NK-92 (cell line): Measurements from ENCODE around the gene ZC3H4.
A peak's percentile ranks its signal among the peaks of the same experiment; 100 is the strongest.

ENCODE experiments used
- DNase-seq: peaks from one replicate; lab custom pipeline; 2025; ENCODE audit not compliant: unreplicated experiment; lab: John Stamatoyannopoulos, UW

ZC3H4 gene

GRCh38 chr19:47134545-47134944 is 21.0 kb upstream of the ZC3H4 start:
- no peak for DNase-seq

GRCh38 chr19:47133021-47133471 is 19.5 kb upstream of the ZC3H4 start:
- DNase-seq, result no peak

DNA sequence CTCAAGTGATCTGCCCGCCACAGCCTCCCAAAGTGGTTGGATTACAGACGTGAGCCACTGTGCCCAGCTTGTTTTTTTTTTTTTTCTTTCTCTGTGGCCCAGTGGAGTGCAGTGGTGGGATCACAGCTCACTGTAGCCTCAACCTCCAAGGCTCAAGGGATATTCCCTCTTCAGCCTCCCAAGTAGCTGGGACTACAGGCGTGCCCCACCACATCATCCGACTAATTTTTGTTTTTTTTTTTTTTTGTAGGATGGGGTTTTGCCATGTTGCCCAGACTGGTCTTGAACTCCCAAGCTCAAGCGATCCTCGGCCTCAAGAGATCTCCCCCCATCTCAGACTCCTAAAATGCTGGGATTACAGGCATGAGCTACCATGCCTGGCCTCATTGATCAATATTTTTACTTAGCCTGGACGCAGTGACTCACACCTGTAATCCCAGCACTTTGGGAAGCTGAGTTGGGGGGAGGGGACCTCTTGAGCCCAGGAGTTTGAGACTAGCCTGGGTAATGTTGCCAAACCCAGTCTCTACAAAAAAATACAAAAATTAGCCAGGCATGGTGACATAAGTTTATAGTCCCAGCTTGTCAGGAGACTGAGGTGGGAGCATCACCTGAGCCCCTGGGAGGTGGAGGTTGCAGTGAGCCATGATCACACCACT is 18.7 kb upstream of the ZC3H4 start:
- no peak for DNase-seq

GRCh38 chr19:47130589-47131227 is 17.1 kb upstream of the ZC3H4 start, which contains the start of gene SAE1:
SAE1 (plus strand) TSS chr19:47130835; CDS start chr19:47130931, 96 bp downstream.
- DNase-seq, result peak; percentile 42

- DNase-seq, result no peak
Measured at GRCh38 chr19:47130120-47130588, 16.6 kb upstream of the ZC3H4 start.

DNA sequence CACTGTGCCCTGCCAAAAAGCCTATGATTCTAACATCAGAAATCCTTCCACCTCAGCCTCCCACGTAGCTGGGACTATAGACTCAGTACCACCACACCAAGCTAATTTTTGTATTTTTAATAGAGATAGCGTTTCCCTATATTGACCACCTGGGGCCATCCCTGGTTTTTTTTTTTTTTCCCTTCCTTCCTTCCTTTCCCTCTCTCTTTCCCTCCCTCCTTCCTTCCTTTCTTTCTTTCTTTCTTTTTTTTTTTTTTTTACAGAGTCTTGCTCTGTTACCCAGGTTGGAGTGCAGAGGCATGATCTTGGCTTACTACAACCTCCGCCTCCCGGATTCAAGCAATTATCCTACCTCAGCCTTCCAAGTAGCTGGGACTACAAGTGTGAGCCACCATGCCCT is 16.0 kb upstream of the ZC3H4 start:
- no peak for DNase-seq

DNA sequence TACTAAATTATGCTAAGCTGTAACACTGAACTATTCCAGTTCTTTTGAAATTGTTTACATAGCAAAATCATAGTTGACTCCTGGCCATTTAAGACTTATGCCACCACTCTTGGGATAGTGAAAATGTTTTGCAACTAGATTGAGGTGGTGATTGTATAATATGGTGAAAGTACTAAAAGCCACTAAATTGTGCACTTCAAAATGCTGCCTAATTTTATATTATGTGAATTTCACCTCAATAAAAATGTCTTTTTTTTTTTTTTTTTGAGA is 12.0 kb upstream of the ZC3H4 start:
- DNase-seq, result no peak

GRCh38 chr19:47124937-47125668 is 11.5 kb upstream of the ZC3H4 start:
- DNase-seq, result no peak

- no peak for DNase-seq
Measured at GRCh38 chr19:47123406-47123805, 9.8 kb upstream of the ZC3H4 start.

GRCh38 chr19:47122359-47123335 is 9.1 kb upstream of the ZC3H4 start:
- no peak for DNase-seq

DNA sequence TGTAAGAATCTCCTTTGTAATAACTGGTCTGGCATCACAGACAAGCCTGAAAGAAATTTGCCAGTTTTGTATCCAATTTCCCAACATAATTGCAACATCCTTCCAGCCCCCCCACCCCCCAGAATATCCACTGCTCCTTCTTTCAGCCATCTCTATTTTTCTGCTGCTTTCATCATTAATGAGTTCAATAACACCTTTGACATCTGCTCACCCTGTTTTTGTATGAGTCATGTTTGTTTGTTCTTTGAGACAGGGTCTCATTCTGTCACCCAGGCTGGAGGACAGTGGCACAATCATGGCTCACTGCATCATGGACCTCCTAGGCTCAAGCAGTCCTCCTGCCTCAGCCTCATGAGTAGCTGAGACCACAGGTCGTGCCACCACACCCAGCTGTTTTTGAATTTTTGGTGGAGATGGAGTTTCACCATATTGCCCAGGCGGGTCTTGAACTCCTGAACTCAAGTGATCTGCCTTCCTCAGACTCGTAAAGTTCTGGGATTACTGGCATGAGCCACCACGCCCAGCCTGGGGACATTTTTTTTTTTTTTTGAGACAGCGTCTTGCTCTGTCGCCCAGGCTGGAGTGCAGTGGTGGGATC is 7.0 kb upstream of the ZC3H4 start:
- DNase-seq, result no peak

GRCh38 chr19:47113850-47114651 is 475 bp upstream of the ZC3H4 start:
- DNase-seq, result no peak

DNA sequence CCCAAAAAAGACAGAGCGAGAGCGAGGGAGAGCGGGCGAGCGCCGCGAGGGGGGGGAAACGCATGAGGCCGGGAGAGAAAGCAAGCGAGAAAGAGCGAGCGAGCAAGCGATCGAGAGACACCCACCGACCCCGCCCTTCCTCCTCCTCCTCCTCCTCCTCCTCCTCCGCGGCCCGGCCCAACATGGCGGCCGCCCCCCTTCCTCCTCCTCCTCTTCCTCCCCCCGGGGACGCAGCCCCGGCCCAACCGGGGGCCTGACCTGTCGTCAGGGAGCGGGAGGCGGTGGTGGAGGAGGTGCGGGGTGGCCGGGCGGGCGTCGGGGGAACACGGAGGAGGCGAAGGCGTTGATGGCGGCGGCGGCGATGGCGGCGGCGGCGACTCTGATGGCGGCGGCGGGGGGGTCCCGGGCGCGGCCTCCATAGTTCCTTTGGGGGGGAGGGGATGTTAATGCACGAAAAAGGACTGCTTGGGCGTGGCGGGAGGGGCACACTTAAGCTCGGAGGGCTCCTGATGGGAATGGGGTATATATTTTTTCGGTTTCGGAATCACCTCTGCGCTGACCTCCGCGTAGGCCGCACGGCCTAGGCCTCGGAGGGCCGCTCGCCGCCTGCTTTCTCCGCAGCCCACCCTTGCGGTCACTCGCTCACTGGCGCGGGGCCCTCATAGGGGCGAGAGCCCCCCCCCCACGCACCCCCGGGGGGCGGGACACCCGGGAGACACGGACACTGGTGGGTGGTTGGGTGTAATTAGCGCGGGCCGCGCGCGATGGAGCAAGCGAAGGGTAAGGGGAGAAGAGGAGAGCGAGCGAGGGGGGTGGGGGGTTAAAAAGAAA is 1.2 kb downstream of the ZC3H4 start:
- no peak for DNase-seq

GRCh38 chr19:47111682-47112165 is 1.9 kb downstream of the ZC3H4 start:
- DNase-seq, result no peak

DNA sequence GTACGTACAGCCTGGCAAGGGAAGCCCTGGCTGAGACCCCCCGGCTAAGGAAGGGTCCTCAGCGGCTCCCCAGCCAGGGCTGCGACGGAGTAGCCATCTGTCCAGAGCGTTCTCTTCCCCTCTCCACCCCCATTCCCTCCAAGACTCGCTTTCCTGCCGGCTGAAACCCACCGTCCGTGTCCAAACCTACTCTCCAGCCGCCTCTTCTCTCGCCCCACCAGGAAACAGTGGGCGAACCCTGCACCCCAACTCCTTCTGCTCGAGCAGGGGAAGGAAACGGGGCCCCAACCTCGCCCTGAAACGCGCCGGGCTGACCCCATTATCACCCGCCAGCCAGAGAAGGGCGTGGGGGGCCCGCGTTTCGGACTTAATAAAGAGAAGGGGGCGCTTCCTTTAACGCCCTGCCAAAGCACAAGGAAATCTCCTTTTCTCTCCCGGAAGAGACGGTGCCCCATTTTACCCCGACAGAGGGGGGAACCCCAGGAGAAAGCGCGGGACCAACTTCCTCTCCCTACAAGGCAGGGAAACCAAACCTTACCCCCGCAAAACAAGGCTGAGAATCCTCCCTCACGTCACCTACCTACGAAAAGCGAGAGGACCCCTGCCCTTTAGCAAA is 2.5 kb downstream of the ZC3H4 start:
- no peak for DNase-seq

GRCh38 chr19:47110521-47111005 is 3.0 kb downstream of the ZC3H4 start:
- no peak for DNase-seq

DNA sequence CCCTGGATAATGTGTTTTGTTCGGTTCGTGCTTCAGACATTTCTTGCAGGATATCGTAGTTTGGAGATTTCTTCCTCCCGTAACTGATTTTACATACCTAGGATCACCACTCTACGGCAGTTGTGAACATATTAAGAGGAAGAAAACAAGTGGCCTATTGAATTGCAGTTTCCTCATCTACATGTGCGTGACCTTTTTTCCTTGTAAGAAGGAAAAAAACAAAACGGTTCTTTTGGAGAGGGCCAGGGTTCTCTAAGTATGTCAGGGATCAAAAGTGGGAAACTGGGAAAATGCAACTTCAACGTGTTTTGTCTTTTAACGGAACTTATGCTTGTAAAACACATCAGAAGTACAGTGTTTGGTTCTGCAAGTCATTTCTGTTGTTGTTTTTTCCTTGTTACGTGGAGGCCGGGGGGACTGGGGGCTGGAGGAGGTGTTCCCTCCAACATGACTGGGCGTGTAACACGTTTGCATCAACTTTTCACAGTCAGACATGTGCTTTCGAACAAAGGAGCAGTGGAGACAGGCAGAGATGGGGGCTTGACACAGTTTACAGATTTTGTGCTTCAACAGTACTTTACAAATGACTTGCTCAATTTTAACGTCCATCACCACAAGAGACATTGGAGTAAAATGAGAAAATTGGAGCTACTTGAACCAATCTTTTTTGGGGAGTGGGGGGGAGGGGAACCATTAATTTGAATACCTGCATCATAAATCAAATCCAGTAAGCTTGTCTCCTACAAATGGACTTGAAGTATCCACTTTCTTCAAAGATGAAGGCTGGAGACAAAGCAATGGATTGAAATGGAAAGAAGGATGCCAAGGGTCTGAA is 3.8 kb downstream of the ZC3H4 start:
- no peak for DNase-seq
